A673 (cell line): Measurements from ENCODE around the gene PUM1. TPM values are rescaled to one million over a fixed set of nuclear protein-coding genes. Genes with fewer than 3 reads are reported as not detected.

Source experiments
- BruUV-seq: library from RNA; stranded (reverse); fragments of 400-500 nt; replicated peaks from 2 replicates; lab custom pipeline; 2021; lab: Mats Ljungman, UMichigan
- CTCF ChIA-PET: fragments of 300-600 bp; sonication (Branson Sonifier 250); formaldehyde crosslinking; loops from one replicate; lab custom pipeline; 2022; ENCODE audit warnings: antibody characterized with exemption; lab: Charles Lee
- POLR2A ChIA-PET: fragments of 300-600 bp; sonication (Branson Sonifier 250); formaldehyde crosslinking; loops from one replicate; lab custom pipeline; 2022; ENCODE audit warnings: antibody characterized with exemption; ENCODE audit not compliant: low non-redundant PET; lab: Charles Lee
- DNase-seq: peaks from one replicate; pipeline ENCODE4 v3.0.0-alpha.2; 2015; ENCODE audit warnings: low spot score
- H3K27ac ChIP-seq: fragments of 200-600 bp; sonication (generic); 2 replicates; pipeline ENCODE4 v1.5.1; 2016; ENCODE audit warnings: mixed run types, low read depth, mild to moderate bottlenecking, mixed read lengths, antibody characterized with exemption, low read length; ENCODE audit not compliant: poor library complexity, severe bottlenecking
- H3K27me3 ChIP-seq: fragments of 200-600 bp; sonication (generic); replicated peaks from 2 replicates; pipeline ENCODE4 v1.6.1; 2017; ENCODE audit warnings: mixed run types, low read depth, mild to moderate bottlenecking, mixed read lengths, antibody characterized with exemption, low read length; ENCODE audit not compliant: insufficient read depth, poor library complexity
- H3K36me3 ChIP-seq: fragments of 200-600 bp; sonication (generic); 2 replicates; pipeline ENCODE4 v1.6.1; 2016; ENCODE audit warnings: mixed run types, mild to moderate bottlenecking, mixed read lengths, antibody characterized with exemption, low read length; ENCODE audit not compliant: insufficient read depth, poor library complexity, severe bottlenecking
- H3K4me1 ChIP-seq: fragments of 200-600 bp; sonication (generic); 2 replicates; pipeline ENCODE4 v1.6.1; 2017; ENCODE audit warnings: mixed run types, mild to moderate bottlenecking, mixed read lengths, antibody characterized with exemption, low read length; ENCODE audit not compliant: insufficient read depth, poor library complexity, severe bottlenecking
- H3K4me3 ChIP-seq: fragments of 200-600 bp; sonication (generic); 2 replicates; pipeline ENCODE4 v1.5.1; 2016; ENCODE audit warnings: low read depth, mixed run types, mild to moderate bottlenecking, mixed read lengths, low read length; ENCODE audit not compliant: poor library complexity, severe bottlenecking
- H3K9me3 ChIP-seq: fragments of 200-600 bp; sonication (generic); 2 replicates; pipeline ENCODE4 v1.6.1; 2016; ENCODE audit warnings: mixed run types, low read depth, mild to moderate bottlenecking, mixed read lengths, antibody characterized with exemption, low read length; ENCODE audit not compliant: poor library complexity, severe bottlenecking
- EZH2 ChIP-seq: fragments of 200-600 bp; sonication (generic); IDR thresholded peaks from 2 replicates; pipeline ENCODE4 v1.6.1; 2017; ENCODE audit warnings: borderline replicate concordance, low read depth, mild to moderate bottlenecking, mixed read lengths, antibody characterized with exemption, low read length; ENCODE audit not compliant: poor library complexity, severe bottlenecking
- intact Hi-C: fragments of 100-400 bp; cut with micrococcal nuclease; formaldehyde crosslinking; loops from one replicate; pipeline ENCODE4 v1.10.0; 2022; ENCODE audit not compliant: unreplicated experiment
- total RNA-seq: library from RNA; stranded (reverse); gene quantifications from 2 replicates; pipeline ENCODE4 v1.2.3, GENCODE V29; 2021
- TF ChIP-seq, protein P1 (sequence below): fragments of 300-800, 200-600 bp; sonication (generic); conservative IDR thresholded peaks from 2 replicates; pipeline ENCODE4 v1.5.1; 2017; ENCODE audit warnings: low read depth, mild to moderate bottlenecking, antibody characterized with exemption, low read length, moderate library complexity, mixed read lengths

PUM1 gene
- total RNA-seq, 1 experiment from 2014 or later: 138 TPM

DNA sequence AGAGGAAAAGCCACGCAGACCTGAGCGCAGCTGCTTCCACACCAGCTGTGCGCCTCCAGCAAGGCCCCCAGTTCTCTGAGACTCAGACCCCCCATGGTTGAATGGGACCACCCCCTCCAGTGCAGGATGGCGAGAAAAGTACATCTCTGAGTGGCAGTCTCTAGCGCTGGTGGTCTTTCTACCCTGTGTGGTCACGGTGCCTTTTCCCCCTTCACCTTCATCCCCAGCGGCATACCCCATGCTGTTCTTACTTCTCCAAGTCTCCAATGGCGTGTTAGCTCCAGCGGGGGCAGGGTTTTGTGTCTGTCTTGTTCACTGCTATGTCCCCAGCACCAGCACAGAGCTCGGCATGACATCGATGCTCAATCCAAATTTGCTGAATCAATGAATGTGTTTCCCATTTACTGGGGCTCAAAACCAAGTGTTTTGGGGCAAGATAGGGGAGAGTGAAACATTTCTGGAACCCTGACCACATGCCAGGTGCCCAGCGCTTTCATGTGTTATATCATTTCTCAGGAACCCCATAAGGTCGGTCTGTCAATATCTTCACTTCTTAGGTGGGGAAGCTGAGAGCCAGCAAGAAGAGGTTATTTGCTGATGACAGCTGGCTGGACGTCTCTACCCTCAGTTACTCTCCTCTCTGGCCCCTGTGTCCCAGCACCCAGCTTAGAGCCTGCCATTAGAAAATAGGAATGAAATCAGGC is 156.0 kb downstream of the PUM1 start:
- Histone ChIP-seq H3K4me1 (peaks cover 8% of the 10 kb centered on the region), H3K4me3 (no peak overlapping the region), H3K9me3 (no peaks in the 10 kb centered on the region), H3K27ac (no peak overlapping the region), H3K27me3 (peaks cover 12% of the 10 kb centered on the region), H3K36me3 (no peaks in the 10 kb centered on the region)
- TF ChIP-seq, protein P1, sequence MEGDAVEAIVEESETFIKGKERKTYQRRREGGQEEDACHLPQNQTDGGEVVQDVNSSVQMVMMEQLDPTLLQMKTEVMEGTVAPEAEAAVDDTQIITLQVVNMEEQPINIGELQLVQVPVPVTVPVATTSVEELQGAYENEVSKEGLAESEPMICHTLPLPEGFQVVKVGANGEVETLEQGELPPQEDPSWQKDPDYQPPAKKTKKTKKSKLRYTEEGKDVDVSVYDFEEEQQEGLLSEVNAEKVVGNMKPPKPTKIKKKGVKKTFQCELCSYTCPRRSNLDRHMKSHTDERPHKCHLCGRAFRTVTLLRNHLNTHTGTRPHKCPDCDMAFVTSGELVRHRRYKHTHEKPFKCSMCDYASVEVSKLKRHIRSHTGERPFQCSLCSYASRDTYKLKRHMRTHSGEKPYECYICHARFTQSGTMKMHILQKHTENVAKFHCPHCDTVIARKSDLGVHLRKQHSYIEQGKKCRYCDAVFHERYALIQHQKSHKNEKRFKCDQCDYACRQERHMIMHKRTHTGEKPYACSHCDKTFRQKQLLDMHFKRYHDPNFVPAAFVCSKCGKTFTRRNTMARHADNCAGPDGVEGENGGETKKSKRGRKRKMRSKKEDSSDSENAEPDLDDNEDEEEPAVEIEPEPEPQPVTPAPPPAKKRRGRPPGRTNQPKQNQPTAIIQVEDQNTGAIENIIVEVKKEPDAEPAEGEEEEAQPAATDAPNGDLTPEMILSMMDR: no peak
- no peak for TF ChIP-seq EZH2
- intact Hi-C loops: loop anchor here (2.0 to 5.0 kb wide), 2 partner anchors 109 to 127 kb away; no protein-coding TSS in a partner anchor
- BruUV-seq: no TSS peak
- DNase-seq: peak; percentile 58
- ChIA-PET CTCF (interaction anchor here (0.7 to 3.8 kb wide), 4 partner anchors 12 to 1051 kb away, joined by 6 to 64 read pairs (median 12); no protein-coding TSS in a partner anchor), POLR2A (no interaction called here)

DNA sequence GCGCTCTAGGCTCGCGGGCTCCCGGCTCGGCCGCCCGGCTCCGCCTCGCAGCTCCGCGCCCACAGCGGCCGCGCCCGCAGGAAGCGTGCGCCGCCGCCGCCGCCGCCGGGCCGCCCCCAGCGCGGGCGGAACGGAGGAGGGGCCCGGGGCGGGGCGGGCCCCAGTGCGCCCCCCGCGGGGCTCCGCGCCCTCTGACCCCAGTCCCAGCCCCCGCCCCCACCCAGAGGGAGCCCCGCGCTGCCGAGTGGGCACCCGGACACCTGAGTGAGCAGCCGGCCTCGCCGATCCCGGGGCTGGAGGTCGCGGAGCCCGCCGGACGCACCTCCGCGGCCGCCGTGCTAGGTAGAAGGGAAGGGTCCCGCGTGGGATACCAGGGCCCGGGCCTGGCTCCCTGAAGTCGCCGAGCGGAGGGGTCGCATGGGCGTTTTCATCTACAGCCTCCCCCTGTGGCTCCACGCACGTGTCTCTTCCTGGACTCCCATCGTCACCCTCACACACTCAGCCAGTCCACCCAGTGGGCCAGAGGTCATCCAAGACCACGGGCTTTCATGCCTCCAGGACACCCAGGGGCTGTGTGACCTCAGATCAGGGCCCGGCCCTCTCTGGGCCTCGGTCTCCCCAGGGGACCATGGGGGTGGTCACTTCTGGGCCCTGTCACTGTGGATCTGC is 156.7 kb downstream of the PUM1 start, which contains the start of gene SDC3:
Gene SDC3 (minus strand): TSS at position 63 of the 669 bp plus-strand sequence. CDS start 172 bp downstream, outside the sequence.
- CTCF ChIA-PET: interaction anchor here (3.8 kb wide), 1 partner anchor 106 kb away, joined by 64 read pairs; no protein-coding TSS in a partner anchor
- no TSS peak for BruUV-seq
- no peak within 1 kb of the TSS for H3K27ac ChIP-seq
- peaks cover 12% of the 10 kb centered on the region for H3K27me3 ChIP-seq
- H3K36me3 ChIP-seq: no peaks in the 10 kb centered on the region
- no peak for TF ChIP-seq EZH2
- TF ChIP-seq, protein P1: no peak
- DNase-seq: peak; percentile 44
- intact Hi-C loops: no loop called here
- H3K4me3 ChIP-seq: peak within 1 kb of the TSS; percentile 41
- H3K9me3 ChIP-seq: no peaks in the 10 kb centered on the region
- POLR2A ChIA-PET: no interaction called here
- peaks cover 8% of the 10 kb centered on the region for H3K4me1 ChIP-seq

DNA sequence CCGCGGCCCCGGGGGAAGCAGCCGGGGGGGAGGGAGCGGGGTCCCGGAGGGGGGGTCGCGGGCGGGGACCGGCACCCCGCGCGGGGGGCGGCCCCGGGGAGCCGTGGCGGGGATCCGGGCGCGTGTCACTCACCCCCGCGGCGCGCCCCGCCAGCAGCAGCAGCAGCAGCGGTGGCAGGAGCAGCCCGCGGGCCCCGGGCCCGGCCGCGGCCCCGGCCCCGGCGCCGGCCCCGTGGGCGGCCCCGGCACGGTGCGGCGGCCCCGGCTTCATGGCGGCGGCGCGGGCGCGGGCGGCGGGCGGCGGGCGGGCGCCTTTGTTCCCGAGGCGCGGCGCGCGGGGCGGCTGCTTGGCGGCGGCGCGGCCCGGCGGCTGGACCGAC is 157.2 kb downstream of the PUM1 start:
- no peak for DNase-seq
- BruUV-seq: no TSS peak
- CTCF ChIA-PET: no interaction called here
- Histone ChIP-seq H3K27ac (no peak overlapping the region), H3K4me1 (peaks cover 8% of the 10 kb centered on the region), H3K9me3 (no peaks in the 10 kb centered on the region), H3K36me3 (no peaks in the 10 kb centered on the region), H3K27me3 (peaks cover 12% of the 10 kb centered on the region), H3K4me3 (peak overlapping the region; percentile 41)
- no peak for TF ChIP-seq EZH2
- TF ChIP-seq, protein P1: no peak
- intact Hi-C loops: no loop called here
- POLR2A ChIA-PET: no interaction called here
